Right renal pelvis (tissue), 4 donors: ENCODE results near the gene ABAT. TPM values are rescaled to one million over a fixed set of nuclear protein-coding genes. Genes with fewer than 3 reads are reported as not detected.

Source experiments
- DNase-seq, 4 donors: peaks; one replicate each; pipeline ENCODE4 v3.0.0-alpha.2; 2013; ENCODE audit warnings: low read depth in 4 of 4, low spot score in 3 of 4, missing footprints in 1 of 4
- polyA plus RNA-seq, 4 donors: library from polyadenylated mRNA; unstranded; fragments of 120-200 nt; gene quantifications; one replicate each; pipeline ENCODE4 v1.2.1, GENCODE V29; 2013; ENCODE audit not compliant: insufficient read length in 4 of 4

The ABAT gene
- 10 to 100 TPM; 55.1 to 88.3 (median 60.6) TPM for polyA plus RNA-seq

GRCh38 chr16:8674413-8675022 lies at the start of gene ABAT:
ABAT (plus strand) TSS chr16:8674617; CDS start chr16:8735740, 61,123 bp downstream.
- peak; percentile 67 to 79 (median 72) for DNase-seq

- no peak for DNase-seq
Observed at GRCh38 chr16:8625491-8626087, 48.8 kb upstream of the ABAT start.

- DNase-seq: no peak
Observed at GRCh38 chr16:8626946-8627345, 47.5 kb upstream of the ABAT start.

- DNase-seq: no peak
Observed at GRCh38 chr16:8627456-8627855, 47.0 kb upstream of the ABAT start.

- DNase-seq: no peak
Observed at GRCh38 chr16:8628981-8629725, 45.3 kb upstream of the ABAT start.

GRCh38 chr16:8630255-8630953 lies 44.0 kb upstream of the ABAT start:
- no peak for DNase-seq

- no peak for DNase-seq
Observed at GRCh38 chr16:8631373-8631772, 43.0 kb upstream of the ABAT start.

- no peak for DNase-seq
Observed at GRCh38 chr16:8631818-8632465, 42.5 kb upstream of the ABAT start.

GRCh38 chr16:8632675-8633182 lies 41.7 kb upstream of the ABAT start:
- no peak for DNase-seq

- DNase-seq: no peak
Observed at GRCh38 chr16:8634991-8635736, 39.3 kb upstream of the ABAT start.

- DNase-seq: no peak
Observed at GRCh38 chr16:8639694-8640093, 34.7 kb upstream of the ABAT start.

GRCh38 chr16:8641671-8642070 lies 32.7 kb upstream of the ABAT start:
- no peak for DNase-seq

- no peak for DNase-seq
Observed at GRCh38 chr16:8642146-8642545, 32.3 kb upstream of the ABAT start.

GRCh38 chr16:8644211-8645140 lies 29.9 kb upstream of the ABAT start:
- DNase-seq: no peak

- DNase-seq: no peak
Observed at GRCh38 chr16:8645141-8645521, 29.3 kb upstream of the ABAT start.

GRCh38 chr16:8645831-8646230 lies 28.6 kb upstream of the ABAT start:
- DNase-seq: no peak

GRCh38 chr16:8646326-8647053 lies 27.9 kb upstream of the ABAT start:
- no peak for DNase-seq

- no peak for DNase-seq
Observed at GRCh38 chr16:8647721-8648318, 26.6 kb upstream of the ABAT start.
